RWPE2 (cell line): ENCODE data around the gene PCDH7.

Source experiments
- ATAC-seq: fragments of 200-7000 bp; cut with Tn5 transposase; 3 replicates; pipeline ENCODE4 v1.9.1; 2021; ENCODE audit warnings: low read depth
- DNase-seq: peaks from one replicate; pipeline ENCODE4 v3.0.0-alpha.2; 2020; ENCODE audit warnings: low spot score
- H3K27ac ChIP-seq: fragments of 450-650 bp; 2 replicates; pipeline ENCODE4 v1.5.1; 2017; ENCODE audit warnings: mild to moderate bottlenecking; ENCODE audit not compliant: poor library complexity, severe bottlenecking
- H3K27me3 ChIP-seq: fragments of 250-450 bp; sonication (Bioruptor Pico); 2 replicates; pipeline ENCODE4 v1.5.1; 2021; ENCODE audit warnings: mild to moderate bottlenecking, moderate library complexity; ENCODE audit not compliant: insufficient read depth, poor library complexity, severe bottlenecking
- H3K36me3 ChIP-seq: fragments of 250-450 bp; sonication (Bioruptor Pico); 2 replicates; pipeline ENCODE4 v1.5.1; 2020; ENCODE audit warnings: low read depth, mild to moderate bottlenecking, moderate library complexity
- H3K4me1 ChIP-seq: fragments of 250-450 bp; sonication (Bioruptor Pico); 2 replicates; pipeline ENCODE4 v1.5.1; 2021; ENCODE audit warnings: mild to moderate bottlenecking, moderate library complexity; ENCODE audit not compliant: insufficient read depth, poor library complexity, severe bottlenecking
- H3K4me3 ChIP-seq: fragments of 250-450 bp; sonication (Bioruptor Pico); 2 replicates; pipeline ENCODE4 v1.5.1; 2021; ENCODE audit warnings: mild to moderate bottlenecking, moderate library complexity; ENCODE audit not compliant: severe bottlenecking
- H3K9me3 ChIP-seq: fragments of 250-450 bp; sonication (Bioruptor Pico); 2 replicates; pipeline ENCODE4 v1.5.1; 2021; ENCODE audit warnings: mild to moderate bottlenecking, moderate library complexity; ENCODE audit not compliant: severe bottlenecking
- CTCF ChIP-seq: fragments of 450-650 bp; IDR thresholded peaks from one replicate; pipeline ENCODE4 v1.5.1; 2017; ENCODE audit warnings: mild to moderate bottlenecking, moderate library complexity; ENCODE audit not compliant: poor library complexity, severe bottlenecking

Gene PCDH7

GRCh38 chr4:30755346-30755745 is 35.2 kb downstream of the PCDH7 start:
- Histone ChIP-seq H3K27ac (peak overlapping the region; percentile 99), H3K27me3 (no peaks in the 10 kb centered on the region), H3K36me3 (no peaks in the 10 kb centered on the region), H3K4me3 (no peak overlapping the region), H3K4me1 (peaks cover 56% of the 10 kb centered on the region), H3K9me3 (no peaks in the 10 kb centered on the region)
- ATAC-seq: no peak
- no peak for DNase-seq
- TF ChIP-seq CTCF: no peak

GRCh38 chr4:30756553-30756952 is 36.4 kb downstream of the PCDH7 start:
- Histone ChIP-seq H3K27me3 (no peaks in the 10 kb centered on the region), H3K4me3 (no peak overlapping the region), H3K36me3 (no peaks in the 10 kb centered on the region), H3K9me3 (no peaks in the 10 kb centered on the region), H3K27ac (peak overlapping the region; percentile 99), H3K4me1 (peaks cover 56% of the 10 kb centered on the region)
- TF ChIP-seq CTCF: no peak
- peak; percentile 15 for ATAC-seq
- no peak for DNase-seq

- no peak overlapping the region for H3K4me3 ChIP-seq
- H3K27ac ChIP-seq: peak overlapping the region; percentile 99
- H3K36me3 ChIP-seq: no peaks in the 10 kb centered on the region
- no peaks in the 10 kb centered on the region for H3K27me3 ChIP-seq
- H3K4me1 ChIP-seq: peaks cover 57% of the 10 kb centered on the region
- TF ChIP-seq CTCF: no peak
- no peaks in the 10 kb centered on the region for H3K9me3 ChIP-seq
- DNase-seq (peak; percentile 80), ATAC-seq (peak; percentile 91)
Measured at GRCh38 chr4:30757357-30757756, 37.2 kb downstream of the PCDH7 start.

- DNase-seq (no peak), ATAC-seq (no peak)
- Histone ChIP-seq H3K27ac (no peak overlapping the region), H3K36me3 (no peaks in the 10 kb centered on the region), H3K27me3 (no peaks in the 10 kb centered on the region), H3K9me3 (no peaks in the 10 kb centered on the region), H3K4me1 (peaks cover 48% of the 10 kb centered on the region), H3K4me3 (no peak overlapping the region)
- TF ChIP-seq CTCF: no peak
Measured at GRCh38 chr4:30760551-30760950, 40.4 kb downstream of the PCDH7 start.

GRCh38 chr4:30763321-30763727 is 43.2 kb downstream of the PCDH7 start:
- Histone ChIP-seq H3K9me3 (no peaks in the 10 kb centered on the region), H3K4me1 (peaks cover 36% of the 10 kb centered on the region), H3K4me3 (no peak overlapping the region), H3K27me3 (no peaks in the 10 kb centered on the region), H3K27ac (peak overlapping the region; percentile 73), H3K36me3 (no peaks in the 10 kb centered on the region)
- ATAC-seq (peak; percentile 89), DNase-seq (no peak)
- TF ChIP-seq CTCF: no peak
